H1 (cell line): ENCODE measurements around the gene MAF. TPM values are rescaled to one million over a fixed set of nuclear protein-coding genes. Genes with fewer than 3 reads are reported as not detected.

Source experiments
- KDM1A ChIP-seq: fragments of 200-600, 300-600 bp; sonication (generic); IDR thresholded peaks from 2 replicates; pipeline ENCODE4 v1.7.1; 2016; ENCODE audit warnings: mild to moderate bottlenecking, low read length, borderline replicate concordance
- polyA plus RNA-seq, 7 experiments: library from polyadenylated mRNA; depleted of rRNA in 3 of 7; stranded (reverse) in 5 of 7; unstranded in 2 of 7; fragments of >200 nt in 5 of 7; fragments of 200-250 nt in 2 of 7; gene quantifications; 1 replicate in 5 of 7; 2 replicates in 1 of 7; 4 replicates in 1 of 7; pipeline versions ENCODE4 v1.2.1 to v1.2.3, GENCODE V29; 2011 to 2013; ENCODE audit warnings: missing spikeins in 2 of 7, mixed read lengths in 2 of 7
- total RNA-seq: library from RNA; stranded (reverse); fragmentation: NEBNext Ultra II Directional; extraction: Animal tissue kit (Norgen Biotek cat#: 25700); gene quantifications from 2 replicates; pipeline ENCODE4 v1.2.1, GENCODE V29; 2021

Gene MAF
- total and polyA plus RNA-seq, 2 of the 8 experiments (the other 6 are each of a cell fraction or from before 2014, with no cell fraction given) = 1.3 to 2.7 TPM

- no peak for TF ChIP-seq KDM1A
Measured at GRCh38 chr16:79562166-79562823, 38.2 kb downstream of the MAF start (continued).
